Keratinocyte (primary cell): Measurements from ENCODE around the gene SPTBN2. TPM values are rescaled to one million over a fixed set of nuclear protein-coding genes. Genes with fewer than 3 reads are reported as not detected.
A peak's percentile ranks its signal among the peaks of the same experiment; 100 is the strongest.

Source experiments
- DNase-seq: peaks from one replicate; pipeline ENCODE4 v3.0.0-alpha.2; 2011; ENCODE audit warnings: low read depth, missing footprints, low spot score
- FAIRE-seq: peaks from 2 replicates; lab custom pipeline; 2011; peaks lifted over from hg19 to GRCh38; lab: Jason Lieb, UNC
- H2AFZ ChIP-seq: 2 replicates; pipeline ENCODE4 v1.6.0; 2012; ENCODE audit warnings: low read length, control low read depth, inconsistent platforms; ENCODE audit not compliant: control insufficient read depth
- H3K27ac ChIP-seq: 2 replicates; pipeline ENCODE4 v1.5.1; 2011; ENCODE audit warnings: low read length; ENCODE audit not compliant: control insufficient read depth, insufficient read depth
- H3K27me3 ChIP-seq: 3 replicates; pipeline ENCODE4 v1.6.0; 2011; ENCODE audit warnings: low read length; ENCODE audit not compliant: control insufficient read depth, insufficient read depth; ENCODE audit errors: extremely low read depth
- H3K36me3 ChIP-seq, 2 experiments: 2 replicates in 1 of 2; 3 replicates in 1 of 2; pipeline ENCODE4 v1.5.1; 2011; ENCODE audit warnings: low read length in 2 of 2, mild to moderate bottlenecking in 1 of 2; ENCODE audit not compliant: control insufficient read depth in 2 of 2, insufficient read depth in 2 of 2; ENCODE audit errors: extremely low read depth in 1 of 2
- H3K4me1 ChIP-seq: 3 replicates; pipeline ENCODE4 v1.5.1; 2011; ENCODE audit warnings: low read length; ENCODE audit not compliant: control insufficient read depth, insufficient read depth; ENCODE audit errors: extremely low read depth
- H3K4me2 ChIP-seq: 3 replicates; pipeline ENCODE4 v1.6.0; 2011; ENCODE audit warnings: low read depth, low read length; ENCODE audit not compliant: control insufficient read depth, insufficient read depth; ENCODE audit errors: extremely low read depth
- H3K4me3 ChIP-seq, 3 experiments: fragments of 200-600 bp in 1 of 3; sonication (generic) in 1 of 3; 2 replicates in 2 of 3; 3 replicates in 1 of 3; pipeline ENCODE4 v1.5.1; 2011 to 2016; ENCODE audit warnings: low read length in 3 of 3, mild to moderate bottlenecking in 3 of 3, control low read depth in 2 of 3, inconsistent platforms in 1 of 3, low read depth in 1 of 3, mixed read lengths in 1 of 3, mixed run types in 1 of 3, moderate library complexity in 1 of 3; ENCODE audit not compliant: control insufficient read depth in 2 of 3, insufficient read depth in 2 of 3; ENCODE audit errors: extremely low read depth in 1 of 3
- H3K79me2 ChIP-seq: 2 replicates; pipeline ENCODE4 v1.6.0; 2012; ENCODE audit warnings: low read length; ENCODE audit not compliant: control insufficient read depth, insufficient read depth
- H3K9ac ChIP-seq: 3 replicates; pipeline ENCODE4 v1.6.0; 2011; ENCODE audit warnings: low read length; ENCODE audit not compliant: control insufficient read depth, insufficient read depth; ENCODE audit errors: extremely low read depth
- H3K9me1 ChIP-seq: 3 replicates; pipeline ENCODE4 v1.6.0; 2011; ENCODE audit warnings: low read length; ENCODE audit not compliant: control insufficient read depth, insufficient read depth; ENCODE audit errors: extremely low read depth
- H3K9me3 ChIP-seq: 2 replicates; pipeline ENCODE4 v1.5.1; 2012; ENCODE audit warnings: low read depth, low read length; ENCODE audit not compliant: control insufficient read depth
- H4K20me1 ChIP-seq: 3 replicates; pipeline ENCODE4 v1.6.0; 2011; ENCODE audit warnings: low read length; ENCODE audit not compliant: control insufficient read depth, insufficient read depth; ENCODE audit errors: extremely low read depth
- EZH2 ChIP-seq: IDR thresholded peaks from one replicate; pipeline ENCODE4 v1.6.1; 2012; ENCODE audit warnings: inconsistent platforms, mild to moderate bottlenecking, low read length, moderate library complexity
- dilution Hi-C: fragments of 300-500 bp; cut with MboI; formaldehyde crosslinking; loops from one replicate; pipeline ENCODE4 v1.7.0; 2020; ENCODE audit warnings: low sequenced_read_pairs; ENCODE audit not compliant: extremely low pct_ligation_motif_present
- polyA plus RNA-seq, 5 experiments: library from polyadenylated mRNA; depleted of rRNA in 3 of 5; stranded (reverse) in 3 of 5; stranded (forward) in 1 of 5; unstranded in 1 of 5; fragments of >200 nt; gene quantifications; 1 replicate in 1 of 5; 2 replicates in 3 of 5; 3 replicates in 1 of 5; pipeline versions ENCODE4 v1.2.1 to v1.2.3, GENCODE V29; 2011 to 2012; ENCODE audit warnings: missing spikeins in 2 of 5, low read depth in 1 of 5, low replicate concordance in 1 of 5
- TF ChIP-seq, protein P1 (sequence below), 3 experiments: IDR thresholded peaks in 1 of 3; conservative IDR thresholded peaks in 1 of 3; optimal IDR thresholded peaks in 1 of 3; 2 replicates in 2 of 3; 3 replicates in 1 of 3; pipeline versions ENCODE3 to v1.5.1; 2011; ENCODE audit warnings: low read length in 3 of 3, mild to moderate bottlenecking in 3 of 3, moderate library complexity in 2 of 3, control low read depth in 1 of 3, inconsistent platforms in 1 of 3; ENCODE audit not compliant: insufficient read depth in 2 of 3; ENCODE audit errors: extremely low read depth in 1 of 3

Gene SPTBN2
- polyA plus RNA-seq, 1 donor (not counting 4 experiments of a cell fraction or from before 2014, with no cell fraction given), result 7.8 TPM

DNA sequence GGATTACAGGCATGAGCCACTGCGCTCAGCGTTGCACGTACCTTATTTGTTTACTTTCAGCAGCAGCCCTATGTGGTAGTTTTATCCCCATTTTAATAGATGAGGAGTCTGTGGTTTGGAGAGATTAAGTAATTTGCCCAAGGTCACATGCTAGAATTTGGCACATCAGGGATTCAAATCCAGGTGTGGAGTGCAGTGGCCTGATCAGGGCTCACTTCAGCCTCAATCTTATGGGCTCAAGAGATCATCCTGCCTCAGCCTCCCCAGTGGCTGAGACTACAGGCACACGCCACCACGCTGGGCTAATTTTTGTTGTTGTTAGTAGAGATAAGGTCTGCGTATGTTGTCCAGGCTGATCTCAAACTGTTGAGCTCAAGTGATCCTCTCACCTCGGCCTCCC, 18.5 kb upstream of the SPTBN2 start:
- FAIRE-seq, result no peak
- dilution Hi-C loops, result no loop called here
- no peaks in the 10 kb centered on the region for H3K9me1 ChIP-seq
- no peaks in the 10 kb centered on the region for H3K9me3 ChIP-seq
- no peaks in the 10 kb centered on the region for H3K27me3 ChIP-seq
- H3K9ac ChIP-seq, result no peak overlapping the region
- H2AFZ ChIP-seq, result no peak overlapping the region
- no peak overlapping the region for H3K27ac ChIP-seq
- TF ChIP-seq EZH2, result no peak
- TF ChIP-seq, protein P1, sequence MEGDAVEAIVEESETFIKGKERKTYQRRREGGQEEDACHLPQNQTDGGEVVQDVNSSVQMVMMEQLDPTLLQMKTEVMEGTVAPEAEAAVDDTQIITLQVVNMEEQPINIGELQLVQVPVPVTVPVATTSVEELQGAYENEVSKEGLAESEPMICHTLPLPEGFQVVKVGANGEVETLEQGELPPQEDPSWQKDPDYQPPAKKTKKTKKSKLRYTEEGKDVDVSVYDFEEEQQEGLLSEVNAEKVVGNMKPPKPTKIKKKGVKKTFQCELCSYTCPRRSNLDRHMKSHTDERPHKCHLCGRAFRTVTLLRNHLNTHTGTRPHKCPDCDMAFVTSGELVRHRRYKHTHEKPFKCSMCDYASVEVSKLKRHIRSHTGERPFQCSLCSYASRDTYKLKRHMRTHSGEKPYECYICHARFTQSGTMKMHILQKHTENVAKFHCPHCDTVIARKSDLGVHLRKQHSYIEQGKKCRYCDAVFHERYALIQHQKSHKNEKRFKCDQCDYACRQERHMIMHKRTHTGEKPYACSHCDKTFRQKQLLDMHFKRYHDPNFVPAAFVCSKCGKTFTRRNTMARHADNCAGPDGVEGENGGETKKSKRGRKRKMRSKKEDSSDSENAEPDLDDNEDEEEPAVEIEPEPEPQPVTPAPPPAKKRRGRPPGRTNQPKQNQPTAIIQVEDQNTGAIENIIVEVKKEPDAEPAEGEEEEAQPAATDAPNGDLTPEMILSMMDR (optimal IDR thresholded peaks at IDR 0.05 in 1 of 3, IDR thresholded peaks at IDR 0.05 in 1 of 3, conservative IDR thresholded peaks at IDR 0.05 in 1 of 3; ENCODE audit: extremely low read depth in 1 of 3, insufficient read depth in 2 of 3, low read length in 3 of 3), result no peak
- no peaks in the 10 kb centered on the region for H4K20me1 ChIP-seq
- no peaks in the 10 kb centered on the region for H3K36me3 ChIP-seq
- H3K4me3 ChIP-seq, result no peak overlapping the region
- peaks cover 18% of the 10 kb centered on the region for H3K79me2 ChIP-seq
- peaks cover 15% of the 10 kb centered on the region for H3K4me1 ChIP-seq
- H3K4me2 ChIP-seq, result no peak overlapping the region
- DNase-seq, result no peak

DNA sequence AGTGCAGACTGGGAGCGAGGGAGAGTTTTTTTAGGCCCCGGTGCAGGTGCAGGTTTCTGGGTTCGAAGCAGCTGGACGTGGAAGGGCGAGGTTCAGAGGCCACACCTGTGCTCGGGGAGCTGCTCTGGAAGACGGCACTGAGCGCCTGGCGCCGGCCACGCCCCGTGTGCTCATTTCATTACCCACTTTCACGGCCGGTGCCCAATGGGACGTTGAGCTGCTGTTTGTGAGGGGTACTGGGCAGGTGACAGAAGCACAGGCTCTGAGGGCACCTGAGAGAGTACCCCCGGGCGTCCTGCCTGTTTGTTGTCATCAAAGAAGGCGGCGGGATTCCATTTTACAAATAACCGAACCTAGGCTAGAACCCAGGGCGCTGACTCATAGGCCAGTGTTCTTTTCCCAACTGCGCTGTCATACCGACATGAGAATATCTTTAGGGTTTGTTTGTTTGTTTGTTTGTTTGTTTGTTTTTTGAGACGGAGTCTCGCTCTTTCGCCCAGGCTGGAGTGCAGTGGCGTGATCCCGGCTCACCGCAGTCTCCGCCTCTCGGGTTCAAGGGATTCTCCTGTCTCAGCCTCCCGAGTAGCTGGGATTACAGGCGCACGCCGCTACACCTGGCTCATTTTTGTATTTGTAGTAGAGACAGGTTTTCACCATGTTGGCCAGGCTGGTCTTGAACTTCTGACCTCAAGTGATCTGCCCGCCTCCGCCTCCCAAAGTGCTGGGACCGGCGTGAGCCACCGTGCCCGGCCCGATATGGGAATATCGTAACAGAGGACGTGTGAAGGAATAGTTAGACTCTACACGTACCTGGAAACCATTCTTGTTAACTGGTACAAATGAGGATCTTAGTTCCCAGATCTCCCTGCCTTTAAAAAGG, 16.6 kb upstream of the SPTBN2 start:
- H3K9me1 ChIP-seq, result no peaks in the 10 kb centered on the region
- no peaks in the 10 kb centered on the region for H3K27me3 ChIP-seq
- H3K9me3 ChIP-seq, result no peaks in the 10 kb centered on the region
- peak overlapping the region; percentile 48 for H3K27ac ChIP-seq
- H3K79me2 ChIP-seq, result peaks cover 18% of the 10 kb centered on the region
- no peak for TF ChIP-seq EZH2
- TF ChIP-seq, protein P1 (optimal IDR thresholded peaks at IDR 0.05 in 1 of 3, IDR thresholded peaks at IDR 0.05 in 1 of 3, conservative IDR thresholded peaks at IDR 0.05 in 1 of 3; ENCODE audit: extremely low read depth in 1 of 3, insufficient read depth in 2 of 3, low read length in 3 of 3), result no peak
- peak overlapping the region; percentile 80 for H2AFZ ChIP-seq
- H3K4me2 ChIP-seq, result peak overlapping the region; percentile 75
- H3K4me1 ChIP-seq, result peaks cover 15% of the 10 kb centered on the region
- H3K4me3 ChIP-seq, result peak overlapping the region; percentile 77 to 82 (median 82)
- peak overlapping the region; percentile 88 for H3K9ac ChIP-seq
- no peaks in the 10 kb centered on the region for H4K20me1 ChIP-seq
- dilution Hi-C loops, result no loop called here
- no peaks in the 10 kb centered on the region for H3K36me3 ChIP-seq
- DNase-seq, result no peak
- FAIRE-seq, result no peak
